ENCODE data around the gene DUSP16. TPM values are rescaled to one million over a fixed set of nuclear protein-coding genes. Genes with fewer than 3 reads are reported as not detected.

DUSP16 gene
- total and polyA plus RNA-seq, 2 of the 8 experiments (the other 6 are each of a cell fraction or from before 2014, with no cell fraction given), result 31.6 to 55.9 TPM

GRCh38 chr12:12481631-12482030 is 81.0 kb downstream of the DUSP16 start (continued):
- TF ChIP-seq KDM4A (IDR thresholded peaks at IDR 0.05; ENCODE audit: low read depth, low read length, severe bottlenecking), result no peak
- no peak for TF ChIP-seq E2F6 (IDR thresholded peaks at IDR 0.05)
- no peak for TF ChIP-seq POU5F1 (IDR thresholded peaks at IDR 0.05; ENCODE audit: low read depth, low read length)
- TF ChIP-seq TBP (IDR thresholded peaks at IDR 0.05; ENCODE audit: low read depth, low read length), result no peak
- no peak for TF ChIP-seq CBX5 (IDR thresholded peaks at IDR 0.05; ENCODE audit: low read depth, low read length)
- TF ChIP-seq BRCA1 (IDR thresholded peaks at IDR 0.05; ENCODE audit: low read depth, low read length), result no peak
